Brain microvascular endothelial cell (primary cell): ENCODE data around the gene ATP9B.

Source experiments
- DNase-seq: peaks from one replicate; pipeline ENCODE4 v3.0.0-alpha.2; 2020
- H3K27ac ChIP-seq: fragments of 250-450 bp; sonication (Bioruptor Pico); 2 replicates; pipeline ENCODE4 v1.5.1; 2020; ENCODE audit warnings: mild to moderate bottlenecking, moderate library complexity
- H3K27me3 ChIP-seq: fragments of 250-450 bp; sonication (Bioruptor Pico); replicated peaks from 2 replicates; pipeline ENCODE4 v1.5.1; 2020; ENCODE audit warnings: mild to moderate bottlenecking
- H3K36me3 ChIP-seq: fragments of 250-450 bp; sonication (Bioruptor Pico); replicated peaks from 2 replicates; pipeline ENCODE4 v1.5.1; 2020; ENCODE audit warnings: mild to moderate bottlenecking
- H3K4me3 ChIP-seq: 2 replicates; pipeline ENCODE4 v1.5.1; 2011; ENCODE audit warnings: low read depth, mild to moderate bottlenecking, control low read depth, low read length, moderate library complexity
- CTCF ChIP-seq: IDR thresholded peaks from 2 replicates; pipeline ENCODE4 v1.5.1; 2011; ENCODE audit warnings: low read depth, mild to moderate bottlenecking, moderate library complexity, low read length, control low read depth, inconsistent platforms; ENCODE audit errors: missing control alignments
- in situ Hi-C: cut with HindIII; loops from 2 replicates; pipeline ENCODE4 v1.10.0; 2017; ENCODE audit warnings: low sequenced_read_pairs, low pct_ligation_motif_present

Gene ATP9B

GRCh38 chr18:79111483-79111882 lies 42.3 kb downstream of the ATP9B start:
- DNase-seq, result no peak
- Histone ChIP-seq H3K4me3 (no peak overlapping the region), H3K36me3 (no peaks in the 10 kb centered on the region), H3K27me3 (no peaks in the 10 kb centered on the region), H3K27ac (no peak overlapping the region)
- TF ChIP-seq CTCF, result no peak
- in situ Hi-C loops, result no loop called here

DNA sequence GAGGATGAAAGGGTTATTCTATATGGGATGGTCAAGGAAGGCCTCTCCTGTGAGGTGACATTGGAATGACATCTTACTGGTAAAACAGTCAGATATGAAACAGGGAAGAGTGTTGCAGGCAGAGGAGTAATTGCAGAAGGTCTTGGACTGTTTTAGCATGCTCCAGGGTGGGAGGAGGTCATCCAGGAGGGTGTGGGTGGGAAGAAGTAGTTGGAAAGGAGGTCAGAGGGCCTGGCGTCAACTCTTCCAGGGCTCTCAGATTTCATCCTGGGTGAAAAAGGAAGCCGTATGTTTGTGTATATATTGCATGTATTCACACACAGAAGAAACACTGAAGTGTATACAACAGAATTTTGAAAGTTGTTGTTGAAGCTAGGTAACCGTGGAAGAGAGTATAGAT lies 48.2 kb downstream of the ATP9B start:
- H3K4me3 ChIP-seq, result no peak overlapping the region
- in situ Hi-C loops, result no loop called here
- DNase-seq, result no peak
- no peaks in the 10 kb centered on the region for H3K36me3 ChIP-seq
- no peaks in the 10 kb centered on the region for H3K27me3 ChIP-seq
- no peak overlapping the region for H3K27ac ChIP-seq
- no peak for TF ChIP-seq CTCF

GRCh38 chr18:79117788-79118187 lies 48.6 kb downstream of the ATP9B start:
- DNase-seq, result no peak
- TF ChIP-seq CTCF, result no peak
- H3K27ac ChIP-seq, result no peak overlapping the region
- no peaks in the 10 kb centered on the region for H3K27me3 ChIP-seq
- in situ Hi-C loops, result no loop called here
- H3K36me3 ChIP-seq, result no peaks in the 10 kb centered on the region
- H3K4me3 ChIP-seq, result no peak overlapping the region

- in situ Hi-C loops, result no loop called here
- Histone ChIP-seq H3K27ac (no peak overlapping the region), H3K27me3 (no peaks in the 10 kb centered on the region), H3K4me3 (no peak overlapping the region), H3K36me3 (no peaks in the 10 kb centered on the region)
- TF ChIP-seq CTCF, result no peak
- no peak for DNase-seq
These were observed 49.6 kb downstream of the ATP9B start for GRCh38 chr18:79118797-79119196.

- DNase-seq, result peak; percentile 11
- Histone ChIP-seq H3K4me3 (no peak overlapping the region), H3K36me3 (no peaks in the 10 kb centered on the region), H3K27ac (no peak overlapping the region), H3K27me3 (no peaks in the 10 kb centered on the region)
- TF ChIP-seq CTCF, result no peak
- in situ Hi-C loops, result no loop called here
These were observed 52.7 kb downstream of the ATP9B start for GRCh38 chr18:79121746-79122474.

DNA sequence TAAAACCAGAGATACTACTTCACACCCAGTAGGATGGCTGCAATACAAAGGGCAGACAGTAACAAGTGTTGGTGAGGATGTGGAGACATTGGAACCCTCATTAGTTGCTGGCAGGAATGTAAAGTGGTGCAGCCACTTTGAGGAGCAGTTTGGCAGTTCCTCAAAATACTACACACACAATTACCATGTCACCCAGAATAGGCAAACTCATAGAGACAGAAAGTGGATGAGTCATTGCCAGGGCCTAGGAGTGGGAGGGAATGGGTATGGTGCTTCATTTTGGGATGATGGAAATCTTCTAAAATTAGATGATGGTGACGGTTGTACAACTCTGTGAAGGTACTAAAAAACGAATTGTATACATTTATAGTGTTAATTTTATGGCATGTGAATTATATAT lies 54.8 kb downstream of the ATP9B start:
- no peak overlapping the region for H3K4me3 ChIP-seq
- DNase-seq, result no peak
- H3K27me3 ChIP-seq, result no peaks in the 10 kb centered on the region
- no peaks in the 10 kb centered on the region for H3K36me3 ChIP-seq
- in situ Hi-C loops, result no loop called here
- TF ChIP-seq CTCF, result no peak
- H3K27ac ChIP-seq, result no peak overlapping the region
